LoVo (cell line): ENCODE measurements around the gene KXD1.
"Not testable (repeated sequence)": the region's sequence is repeated elsewhere in the genome, so short reads cannot be mapped to it uniquely, and the experiment has no call there.

ENCODE experiments used
- DNase-seq: peaks from one replicate; pipeline ENCODE4 v3.0.0-alpha.2; 2016; ENCODE audit warnings: low spot score

Gene KXD1

GRCh38 chr19:18536475-18536874 is 21.2 kb upstream of the KXD1 start:
- no peak for DNase-seq

- no peak for DNase-seq
Measured at GRCh38 chr19:18537431-18537830, 20.2 kb upstream of the KXD1 start.

GRCh38 chr19:18538115-18538514 is 19.6 kb upstream of the KXD1 start:
- no peak for DNase-seq

GRCh38 chr19:18539372-18539771 is 18.3 kb upstream of the KXD1 start:
- no peak for DNase-seq

- DNase-seq, result not testable (repeated sequence)
Measured at GRCh38 chr19:18540200-18540599, 17.5 kb upstream of the KXD1 start.

GRCh38 chr19:18541258-18541991 is 16.2 kb upstream of the KXD1 start:
- DNase-seq, result no peak

GRCh38 chr19:18541992-18542940 is 15.4 kb upstream of the KXD1 start:
- DNase-seq, result no peak

- peak; percentile 91 for DNase-seq
Measured at GRCh38 chr19:18542941-18543813, 14.5 kb upstream of the KXD1 start, which contains the start of gene FKBP8. Gene FKBP8 (minus strand): TSS chr19:18543573. CDS start chr19:18541970, 1,603 bp downstream.

- DNase-seq, result peak; percentile 66
Measured at GRCh38 chr19:18543814-18544475, 13.7 kb upstream of the KXD1 start.

GRCh38 chr19:18551631-18552030 is 6.0 kb upstream of the KXD1 start:
- no peak for DNase-seq

GRCh38 chr19:18558202-18558555 is 509 bp downstream of the KXD1 start:
- no peak for DNase-seq

GRCh38 chr19:18558604-18559003 is 934 bp downstream of the KXD1 start:
- no peak for DNase-seq

- no peak for DNase-seq
Measured at GRCh38 chr19:18559685-18560084, 2.0 kb downstream of the KXD1 start.

- no peak for DNase-seq
Measured at GRCh38 chr19:18562086-18562485, 4.4 kb downstream of the KXD1 start.

GRCh38 chr19:18566953-18567352 is 9.3 kb downstream of the KXD1 start:
- no peak for DNase-seq

GRCh38 chr19:18568367-18568766 is 10.7 kb downstream of the KXD1 start:
- DNase-seq, result no peak

GRCh38 chr19:18571564-18572344 is 14.1 kb downstream of the KXD1 start, which contains the start of gene UBA52:
Gene UBA52 (plus strand): TSS chr19:18571857. CDS start chr19:18573301, 1,444 bp downstream.
- peak; percentile 99 for DNase-seq

GRCh38 chr19:18574691-18575291 is 17.1 kb downstream of the KXD1 start:
- no peak for DNase-seq

GRCh38 chr19:18576383-18576782 is 18.7 kb downstream of the KXD1 start:
- no peak for DNase-seq

- DNase-seq, result no peak
Measured at GRCh38 chr19:18577365-18577914, 19.8 kb downstream of the KXD1 start.
